Myocyte (in vitro differentiated cells): ENCODE results near the gene SIRPA. TPM values are rescaled to one million over a fixed set of nuclear protein-coding genes. Genes with fewer than 3 reads are reported as not detected.

Experiments used
- DNase-seq: peaks from one replicate; pipeline ENCODE4 v3.0.0-alpha.2; 2012; ENCODE audit warnings: low read depth
- total RNA-seq: library from RNA; depleted of rRNA; stranded (reverse); fragments of >200 nt; gene quantifications from 2 replicates; pipeline ENCODE4 v1.2.3, GENCODE V29; 2014

Gene SIRPA
- total RNA-seq, 1 donor from 2014 or later: 2.9 TPM

DNA sequence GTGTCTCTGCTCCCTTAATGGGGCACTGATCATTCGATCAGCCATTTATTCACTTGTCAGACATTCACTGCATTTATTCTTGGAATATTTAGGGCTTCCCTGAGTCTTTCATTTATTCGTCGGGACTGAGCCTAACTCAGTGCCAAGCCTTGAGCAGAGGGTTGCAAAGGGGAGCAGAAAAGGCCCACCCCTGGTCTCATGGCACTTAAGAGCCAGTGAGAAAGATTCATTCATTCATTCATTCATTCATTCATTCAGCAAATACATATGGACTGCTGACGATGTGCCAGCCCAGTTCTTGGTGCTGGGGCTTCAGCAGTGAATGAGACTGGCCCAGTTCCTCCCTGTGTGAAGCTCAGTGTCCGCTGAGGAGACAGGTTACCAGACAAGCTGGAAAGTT lies 36.6 kb downstream of the SIRPA start:
- no peak for DNase-seq

DNA sequence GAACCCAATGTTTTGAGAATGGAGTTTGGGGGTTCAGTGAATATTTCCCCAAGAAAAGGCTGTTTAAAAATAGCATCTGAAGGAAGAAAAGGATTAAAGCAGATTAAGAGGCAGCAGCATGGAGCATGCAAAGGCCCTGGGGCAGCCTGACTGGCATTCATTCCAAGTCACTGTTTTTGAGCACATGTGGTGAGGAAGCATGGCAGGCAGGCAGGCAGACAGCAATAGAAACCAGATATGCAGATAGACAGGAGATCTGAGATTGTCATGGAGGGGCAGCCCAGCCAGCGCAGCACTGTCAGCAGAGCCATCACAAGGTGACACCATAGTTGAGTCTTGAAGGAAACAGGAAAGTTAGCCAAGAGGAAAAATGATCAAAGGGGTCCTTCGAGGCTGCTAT lies 37.8 kb downstream of the SIRPA start:
- DNase-seq: no peak

GRCh38 chr20:1933465-1933870 lies 38.3 kb downstream of the SIRPA start:
- DNase-seq: peak; percentile 9

DNA sequence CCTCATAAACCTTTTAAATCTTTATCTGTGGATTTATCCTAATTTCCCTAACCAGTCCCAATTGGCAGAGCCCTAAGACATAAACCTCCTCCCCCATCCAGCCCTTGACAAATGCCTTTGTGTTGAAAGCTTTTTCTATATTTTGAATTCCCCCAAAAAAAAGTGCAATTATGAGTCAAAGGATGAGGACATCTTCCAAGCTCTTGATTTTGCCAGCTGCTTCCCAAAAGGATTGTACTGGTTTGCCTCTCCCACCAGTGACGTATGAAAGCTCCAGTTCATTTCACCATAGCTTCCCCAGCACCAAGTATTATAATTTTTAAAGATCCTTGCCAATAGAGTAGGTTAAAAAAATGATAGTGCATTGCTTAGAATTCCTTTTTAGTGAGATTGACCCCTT lies 38.9 kb downstream of the SIRPA start:
- peak; percentile 35 for DNase-seq

GRCh38 chr20:1934721-1935573 lies 39.7 kb downstream of the SIRPA start:
- peak; percentile 18 for DNase-seq

DNA sequence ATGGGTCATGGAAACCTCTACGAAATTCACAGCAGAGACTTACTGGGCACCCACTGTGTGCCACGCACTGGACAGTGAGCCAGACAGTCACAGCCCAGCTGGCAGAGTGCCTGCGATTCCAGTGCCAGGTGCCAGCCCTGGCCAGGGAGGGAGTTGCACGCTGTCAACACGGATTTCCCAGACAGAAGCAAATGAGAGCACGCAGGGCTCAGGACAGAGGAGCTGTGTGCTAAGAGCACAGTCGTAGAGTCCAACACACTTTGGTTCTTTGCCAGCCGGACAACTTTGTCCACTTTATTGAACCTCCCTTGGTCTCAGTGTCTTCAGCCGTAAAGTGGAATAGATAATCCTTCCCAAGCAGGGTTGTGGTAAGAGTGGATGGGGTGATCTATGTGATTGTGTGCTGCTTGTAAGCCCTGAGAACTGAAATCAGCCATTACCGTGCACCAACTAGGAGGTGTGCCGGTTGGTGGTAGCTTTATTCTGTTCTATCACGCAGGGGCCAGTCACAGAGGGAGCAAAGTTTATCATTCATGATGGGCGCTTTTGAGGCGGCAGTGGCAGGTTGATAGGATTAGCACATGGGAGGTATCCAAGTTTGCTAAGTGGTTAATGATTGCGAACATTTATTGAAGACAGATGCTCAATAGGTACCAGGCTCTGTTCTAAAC lies 40.6 kb downstream of the SIRPA start:
- DNase-seq: no peak

GRCh38 chr20:1937316-1937976 lies 42.2 kb downstream of the SIRPA start:
- DNase-seq: no peak

DNA sequence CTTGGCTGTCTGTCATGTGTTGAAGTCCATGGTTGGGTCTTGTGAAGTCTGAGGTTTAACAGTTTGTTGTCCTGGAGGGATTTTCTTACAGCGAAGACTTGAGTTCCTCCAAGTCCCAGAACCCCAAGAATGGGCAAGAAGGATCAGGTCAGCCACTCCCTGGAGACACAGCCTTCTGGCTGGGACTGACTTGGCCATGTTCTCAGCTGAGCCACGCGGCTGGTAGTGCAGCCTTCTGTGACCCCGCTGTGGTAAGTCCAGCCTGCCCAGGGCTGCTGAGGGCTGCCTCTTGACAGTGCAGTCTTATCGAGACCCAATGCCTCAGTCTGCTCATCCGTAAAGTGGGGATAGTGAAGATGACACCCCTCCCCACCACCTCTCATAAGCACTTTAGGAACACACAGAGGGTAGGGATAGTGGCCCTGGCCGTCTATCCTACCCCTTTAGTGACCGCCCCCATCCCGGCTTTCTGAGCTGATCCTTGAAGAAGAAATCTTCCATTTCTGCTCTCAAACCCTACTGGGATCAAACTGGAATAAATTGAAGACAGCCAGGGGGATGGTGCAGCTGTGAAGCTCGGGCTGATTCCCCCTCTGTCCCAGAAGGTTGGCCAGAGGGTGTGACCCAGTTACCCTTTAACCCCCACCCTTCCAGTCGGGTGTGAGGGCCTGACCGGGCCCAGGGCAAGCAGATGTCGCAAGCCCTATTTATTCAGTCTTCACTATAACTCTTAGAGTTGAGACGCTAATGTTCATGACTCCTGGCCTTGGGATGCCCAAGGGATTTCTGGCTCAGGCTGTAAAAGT lies 43.5 kb downstream of the SIRPA start:
- no peak for DNase-seq

DNA sequence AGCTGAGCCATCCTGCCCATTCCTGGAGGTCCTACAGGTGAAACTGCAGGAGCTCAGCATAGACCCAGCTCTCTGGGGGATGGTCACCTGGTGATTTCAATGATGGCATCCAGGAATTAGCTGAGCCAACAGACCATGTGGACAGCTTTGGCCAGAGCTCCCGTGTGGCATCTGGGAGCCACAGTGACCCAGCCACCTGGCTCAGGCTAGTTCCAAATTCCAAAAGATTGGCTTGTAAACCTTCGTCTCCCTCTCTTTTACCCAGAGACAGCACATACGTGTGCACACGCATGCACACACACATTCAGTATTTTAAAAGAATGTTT lies 44.0 kb downstream of the SIRPA start:
- DNase-seq: no peak

DNA sequence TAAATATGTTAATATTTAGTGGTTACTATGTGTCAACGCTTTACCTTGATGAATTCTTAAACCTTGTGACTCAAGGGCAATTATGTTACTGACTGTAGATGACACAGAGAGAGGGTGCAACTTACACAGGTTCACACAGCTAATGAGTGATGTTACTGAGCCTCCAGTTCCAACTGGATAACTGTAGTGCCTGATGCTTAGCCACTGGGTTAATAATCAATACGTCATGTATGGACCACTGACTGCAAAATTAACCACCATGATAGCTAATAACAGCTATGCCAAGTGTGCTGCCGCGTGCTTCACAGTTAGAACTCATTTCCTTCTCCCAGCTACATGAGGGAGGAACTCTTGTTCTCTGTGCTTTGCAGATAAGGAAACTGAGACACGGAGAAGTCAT lies 45.4 kb downstream of the SIRPA start:
- DNase-seq: no peak

DNA sequence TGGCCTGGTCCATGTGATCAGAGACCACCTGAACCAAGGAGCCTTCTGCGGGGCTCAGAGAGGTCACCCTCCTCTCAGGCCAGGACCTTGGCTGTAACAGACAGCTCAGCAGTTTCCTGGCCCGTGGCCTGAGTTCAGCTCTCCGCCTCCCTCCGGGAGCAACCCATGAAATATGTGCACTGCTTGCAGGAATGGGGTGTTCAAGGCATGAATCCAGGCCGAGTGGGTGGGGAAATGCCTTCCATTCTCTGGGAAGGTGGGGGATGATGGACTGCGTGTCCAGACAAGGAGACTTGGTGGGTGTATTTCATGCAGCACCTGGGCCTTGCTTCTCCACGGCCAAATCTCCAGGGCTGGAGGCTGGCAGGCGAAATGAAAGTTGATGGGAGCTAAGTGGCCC lies 46.0 kb downstream of the SIRPA start:
- DNase-seq: no peak

DNA sequence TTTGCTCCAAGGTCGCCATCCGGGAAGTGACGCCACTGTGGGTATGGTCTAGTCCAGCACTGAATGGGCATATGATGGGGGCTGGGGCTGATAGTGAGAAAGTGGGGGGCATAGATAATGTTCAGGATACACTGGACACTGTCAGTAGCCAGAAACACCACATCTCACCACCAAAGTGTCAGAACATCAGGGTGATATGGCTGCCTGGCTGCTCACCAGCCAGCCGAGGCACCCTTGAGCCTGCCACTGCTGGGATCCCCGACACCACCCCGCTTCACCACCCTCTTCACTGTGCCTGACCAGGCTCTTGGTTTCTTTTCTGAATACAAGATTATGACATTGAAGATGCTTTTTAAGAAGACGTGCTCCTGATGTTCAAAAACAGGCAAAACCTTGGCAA lies 46.9 kb downstream of the SIRPA start:
- DNase-seq: no peak

DNA sequence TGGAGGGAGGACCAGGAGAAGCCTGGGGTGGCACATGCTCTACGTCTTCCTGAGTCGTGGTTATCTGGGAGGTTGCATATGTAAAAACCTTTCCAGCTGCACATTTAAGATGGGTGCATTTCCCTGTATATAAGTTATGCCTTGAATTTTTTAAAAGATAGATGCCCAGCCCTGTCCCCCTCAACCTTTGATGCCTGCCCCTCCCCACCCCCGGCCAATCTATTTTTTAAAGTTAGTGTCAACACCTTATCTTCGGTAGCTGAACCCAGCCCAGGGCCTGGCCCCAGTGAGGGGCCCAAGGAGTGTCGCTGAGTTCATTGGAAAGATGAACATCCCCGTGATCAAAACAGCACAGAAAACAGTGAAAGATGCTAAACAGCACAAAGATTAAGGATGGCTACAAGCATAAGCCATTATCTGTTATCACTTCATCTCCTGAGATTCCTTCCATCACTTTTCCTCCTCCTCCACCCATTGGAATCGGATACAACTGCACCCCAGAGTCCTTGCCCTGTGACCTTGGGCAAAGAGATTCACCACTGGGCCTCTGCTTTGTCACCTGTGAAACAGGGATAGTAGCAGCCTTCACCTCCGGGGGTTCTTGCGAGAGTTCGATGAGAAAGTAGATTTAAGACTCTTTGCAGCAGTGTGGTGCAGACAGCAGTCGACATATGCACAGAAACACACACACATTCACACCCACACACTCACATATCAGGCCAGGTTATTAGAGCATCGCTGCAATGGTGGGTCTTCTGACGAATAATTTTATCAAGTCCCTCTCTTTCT lies 47.5 kb downstream of the SIRPA start:
- DNase-seq: no peak

- no peak for DNase-seq
Observed at GRCh38 chr20:1943275-1944002, 48.2 kb downstream of the SIRPA start.

- no peak for DNase-seq
Observed at GRCh38 chr20:1944345-1945091, 49.3 kb downstream of the SIRPA start.

- no peak for DNase-seq
Observed at GRCh38 chr20:1945134-1945618, 50.0 kb downstream of the SIRPA start.

DNA sequence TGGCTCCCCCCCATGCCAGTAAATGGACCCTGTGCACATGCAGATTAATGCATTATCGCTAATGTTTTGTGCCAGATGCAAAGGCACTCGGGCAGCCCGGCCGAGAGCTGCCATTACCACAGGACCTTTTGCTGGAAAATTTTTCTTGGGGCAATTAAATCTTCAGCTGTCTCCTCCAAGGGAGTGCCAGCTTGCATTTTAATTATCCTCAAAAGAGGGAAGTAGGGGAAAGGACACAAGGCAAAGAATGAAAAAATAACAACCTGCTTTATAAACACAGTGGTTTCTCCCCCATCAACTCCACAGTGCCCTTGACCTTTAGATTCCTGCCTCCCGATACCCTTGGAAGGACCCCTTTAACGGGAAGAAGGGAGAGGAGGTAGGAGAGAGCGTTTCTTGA lies 50.5 kb downstream of the SIRPA start:
- no peak for DNase-seq

GRCh38 chr20:1946442-1946761 lies 51.2 kb downstream of the SIRPA start:
- no peak for DNase-seq
